OCI-LY1 (cell line): Measurements from ENCODE around the gene RAB40AL.

ENCODE experiments used
- EZH2 ChIP-seq: fragments of 200-600 bp; sonication (generic), shearing (Covaris generic); IDR thresholded peaks from 2 replicates; pipeline ENCODE4 v1.8.0; 2017; ENCODE audit warnings: borderline replicate concordance, mixed run types, mild to moderate bottlenecking, antibody characterized with exemption, low read length, moderate library complexity, mixed read lengths
- TF ChIP-seq, protein P1 (sequence below): fragments of 200-600 bp; sonication (generic), shearing (Covaris generic); IDR thresholded peaks from 2 replicates; pipeline ENCODE4 v1.5.1; 2017; ENCODE audit warnings: mild to moderate bottlenecking, antibody characterized with exemption, low read length, moderate library complexity, mixed read lengths

DNA sequence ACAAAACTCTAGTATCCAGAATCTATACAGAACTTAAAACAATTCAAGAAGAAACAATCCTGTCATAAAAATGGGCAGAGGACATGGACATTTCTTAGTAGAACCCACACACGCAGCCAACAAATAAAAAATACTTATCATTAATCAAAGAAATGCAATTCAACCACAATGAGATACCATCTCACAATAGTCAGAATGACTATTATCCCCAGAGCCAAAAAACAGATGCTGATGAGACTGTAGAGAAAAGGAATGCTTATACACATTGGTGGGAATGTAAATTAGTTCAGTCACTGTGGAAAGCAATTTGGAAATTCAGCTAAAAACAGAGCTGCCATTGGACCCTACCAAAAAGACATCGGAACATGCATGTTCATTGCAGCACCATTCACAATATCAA is 37.9 kb downstream of the RAB40AL start:
- TF ChIP-seq, protein P1, sequence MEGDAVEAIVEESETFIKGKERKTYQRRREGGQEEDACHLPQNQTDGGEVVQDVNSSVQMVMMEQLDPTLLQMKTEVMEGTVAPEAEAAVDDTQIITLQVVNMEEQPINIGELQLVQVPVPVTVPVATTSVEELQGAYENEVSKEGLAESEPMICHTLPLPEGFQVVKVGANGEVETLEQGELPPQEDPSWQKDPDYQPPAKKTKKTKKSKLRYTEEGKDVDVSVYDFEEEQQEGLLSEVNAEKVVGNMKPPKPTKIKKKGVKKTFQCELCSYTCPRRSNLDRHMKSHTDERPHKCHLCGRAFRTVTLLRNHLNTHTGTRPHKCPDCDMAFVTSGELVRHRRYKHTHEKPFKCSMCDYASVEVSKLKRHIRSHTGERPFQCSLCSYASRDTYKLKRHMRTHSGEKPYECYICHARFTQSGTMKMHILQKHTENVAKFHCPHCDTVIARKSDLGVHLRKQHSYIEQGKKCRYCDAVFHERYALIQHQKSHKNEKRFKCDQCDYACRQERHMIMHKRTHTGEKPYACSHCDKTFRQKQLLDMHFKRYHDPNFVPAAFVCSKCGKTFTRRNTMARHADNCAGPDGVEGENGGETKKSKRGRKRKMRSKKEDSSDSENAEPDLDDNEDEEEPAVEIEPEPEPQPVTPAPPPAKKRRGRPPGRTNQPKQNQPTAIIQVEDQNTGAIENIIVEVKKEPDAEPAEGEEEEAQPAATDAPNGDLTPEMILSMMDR: no peak
- no peak for TF ChIP-seq EZH2
